Effector memory CD8-positive, alpha-beta T cell (primary cell): ENCODE data around the gene ZSCAN12.
"Not testable (repeated sequence)": the region's sequence is repeated elsewhere in the genome, so short reads cannot be mapped to it uniquely, and the experiment has no call there.

ENCODE experiments used
- ATAC-seq: fragments of 150-1000 bp; cut with Tn5 transposase; replicated peaks from 2 replicates; pipeline ENCODE4 v1.10.0; 2021; ENCODE audit warnings: mild to moderate bottlenecking, moderate library complexity
- DNase-seq, 3 experiments: peaks; one replicate each; pipeline ENCODE4 v3.0.0; 2021
- H3K27ac Mint-ChIP-seq, 2 donors: one replicate each; pipeline ENCODE4 v1.8.0; 2022; ENCODE audit warnings: mild to moderate bottlenecking in 2 of 2, mixed read lengths in 2 of 2, moderate library complexity in 2 of 2
- H3K27me3 Mint-ChIP-seq, 2 donors: one replicate each; pipeline ENCODE4 v1.8.0; 2022; ENCODE audit warnings: mixed read lengths in 2 of 2
- H3K36me3 Mint-ChIP-seq: one replicate; pipeline ENCODE4 v1.8.0; 2022; ENCODE audit warnings: mild to moderate bottlenecking, moderate library complexity, mixed read lengths; ENCODE audit not compliant: insufficient read depth
- H3K4me1 Mint-ChIP-seq, 2 donors: one replicate each; pipeline ENCODE4 v1.8.0; 2022; ENCODE audit warnings: low read depth in 2 of 2, mixed read lengths in 2 of 2
- H3K4me3 Mint-ChIP-seq, 2 donors: one replicate each; pipeline ENCODE4 v1.8.0; 2022; ENCODE audit warnings: mild to moderate bottlenecking in 2 of 2, mixed read lengths in 2 of 2, moderate library complexity in 2 of 2
- H3K9me3 Mint-ChIP-seq, 2 donors: one replicate each; pipeline ENCODE4 v1.8.0; 2022; ENCODE audit warnings: mixed read lengths in 2 of 2

Gene ZSCAN12

DNA sequence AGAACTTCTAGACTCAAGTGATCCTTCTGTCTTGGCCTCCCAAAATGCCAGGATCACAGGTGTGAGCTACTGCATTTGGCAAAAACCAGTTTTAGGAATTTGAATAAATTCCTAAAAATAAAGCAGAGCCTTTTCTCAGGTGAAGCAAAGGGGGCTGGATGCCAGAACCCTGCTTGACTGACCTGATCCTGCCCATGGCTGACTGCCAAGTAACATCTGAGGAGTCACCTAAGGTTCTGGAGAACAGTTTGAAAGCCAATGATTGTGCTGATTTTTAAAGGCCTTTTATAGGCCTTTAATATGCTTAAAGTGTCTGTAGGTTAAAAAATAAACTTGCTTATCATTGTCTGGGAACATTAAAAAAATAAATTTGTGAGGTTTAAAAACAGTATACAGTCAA, 14.1 kb upstream of the ZSCAN12 start:
- Mint-ChIP-seq H3K4me3 (no peak overlapping the region), H3K36me3 (no peaks in the 10 kb centered on the region), H3K9me3 (no peaks in the 10 kb centered on the region), H3K27me3 (peaks cover 31 to 36% of the 10 kb centered on the region in 2 donors), H3K27ac (no peak overlapping the region), H3K4me1 (no peaks in the 10 kb centered on the region)
- DNase-seq (no peak), ATAC-seq (no peak)

GRCh38 chr6:28410767-28411166, 11.2 kb upstream of the ZSCAN12 start:
- no peaks in the 10 kb centered on the region for H3K9me3 Mint-ChIP-seq
- ATAC-seq (no peak), DNase-seq (no peak)
- H3K27me3 Mint-ChIP-seq = peaks cover 52 to 53% of the 10 kb centered on the region in 2 donors
- H3K27ac Mint-ChIP-seq = no peak overlapping the region
- H3K36me3 Mint-ChIP-seq = no peaks in the 10 kb centered on the region
- H3K4me3 Mint-ChIP-seq = no peak overlapping the region
- H3K4me1 Mint-ChIP-seq = no peaks in the 10 kb centered on the region

DNA sequence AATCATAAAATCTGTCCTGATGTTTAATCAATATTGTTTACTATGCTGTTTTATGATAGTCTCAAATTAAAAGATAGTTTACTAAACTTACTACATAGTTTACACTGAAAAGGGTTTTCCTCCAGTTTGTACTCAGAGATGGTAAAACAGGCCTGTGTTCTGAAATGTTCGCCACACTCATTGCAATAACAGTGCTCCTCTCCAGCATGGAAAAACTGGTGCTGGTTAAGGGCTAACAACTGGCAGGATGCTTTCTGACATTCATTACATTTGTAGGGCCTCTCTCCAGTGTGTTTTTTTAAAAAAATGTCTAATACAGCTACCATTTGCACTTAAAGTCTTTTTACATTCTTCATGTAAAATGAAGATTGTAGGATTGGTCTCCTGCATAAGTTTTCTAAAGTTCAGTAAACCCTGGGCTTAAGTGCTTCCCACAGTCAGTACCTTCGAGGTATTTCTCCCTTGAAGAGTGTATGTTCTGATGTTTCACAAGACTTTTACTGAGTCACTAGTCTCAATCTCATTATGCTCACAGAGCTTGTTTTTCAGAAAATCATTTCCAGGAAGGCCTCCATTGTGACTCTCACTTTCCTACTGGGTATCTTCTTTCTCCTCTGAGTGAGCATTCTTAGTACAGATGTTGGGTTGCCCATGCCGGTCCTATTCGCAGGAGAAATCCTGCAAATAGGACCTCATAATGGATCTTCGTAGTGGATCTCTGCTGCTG, 8.7 kb upstream of the ZSCAN12 start:
- no peak for DNase-seq
- Mint-ChIP-seq H3K27me3 (peaks cover 58 to 65% of the 10 kb centered on the region in 2 donors), H3K4me3 (no peak overlapping the region), H3K36me3 (no peaks in the 10 kb centered on the region), H3K27ac (no peak overlapping the region), H3K4me1 (no peaks in the 10 kb centered on the region), H3K9me3 (no peaks in the 10 kb centered on the region)
- no peak for ATAC-seq

DNA sequence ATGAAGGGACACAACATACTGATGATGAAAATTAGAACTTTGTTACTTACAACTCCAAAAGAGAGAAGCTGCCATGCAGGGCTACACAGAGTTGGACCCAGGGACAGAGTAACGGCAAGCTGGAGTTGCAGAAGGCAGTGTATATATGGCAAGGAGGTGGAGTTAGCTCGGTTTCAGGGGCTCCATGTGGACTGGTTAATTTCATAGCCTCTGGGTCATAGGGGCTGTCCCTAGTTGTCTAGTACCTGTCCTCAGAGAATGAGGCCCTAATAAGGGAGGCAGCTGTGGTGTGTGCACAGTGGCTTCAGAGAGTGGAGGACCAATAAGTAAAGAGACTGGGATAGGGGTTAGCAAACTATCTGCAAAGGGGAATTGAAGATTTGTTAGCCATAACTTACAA, 7.9 kb upstream of the ZSCAN12 start:
- H3K27ac Mint-ChIP-seq = no peak overlapping the region
- no peaks in the 10 kb centered on the region for H3K9me3 Mint-ChIP-seq
- H3K4me3 Mint-ChIP-seq = no peak overlapping the region
- H3K27me3 Mint-ChIP-seq = peaks cover 58 to 63% of the 10 kb centered on the region in 2 donors
- H3K4me1 Mint-ChIP-seq = no peaks in the 10 kb centered on the region
- ATAC-seq (no peak), DNase-seq (no peak)
- no peaks in the 10 kb centered on the region for H3K36me3 Mint-ChIP-seq

DNA sequence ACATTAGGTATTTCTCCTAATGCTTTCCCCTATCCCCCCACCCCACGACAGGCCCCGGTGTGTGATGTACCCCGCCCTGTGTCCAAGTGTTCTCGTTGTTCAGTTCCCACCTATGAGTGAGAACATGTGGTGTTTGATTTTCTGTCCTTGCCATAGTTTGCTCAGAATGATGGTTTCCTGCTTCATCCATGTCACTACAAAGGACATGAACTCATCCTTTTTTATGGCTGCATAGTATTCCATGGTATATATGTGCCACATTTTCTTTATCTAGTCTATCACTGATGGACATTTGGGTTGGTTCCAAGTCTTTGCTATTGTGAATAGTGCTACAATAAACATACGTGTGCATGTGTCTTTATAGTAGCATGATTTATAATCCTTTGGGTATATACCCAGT, 4.4 kb upstream of the ZSCAN12 start:
- H3K27ac Mint-ChIP-seq, DNase-seq, H3K9me3 Mint-ChIP-seq, H3K36me3 Mint-ChIP-seq, H3K4me3 Mint-ChIP-seq, ATAC-seq: not testable (repeated sequence)
- peaks cover 7 to 11% of the 10 kb centered on the region in 2 donors for H3K4me1 Mint-ChIP-seq
- peaks cover 50 to 54% of the 10 kb centered on the region in 2 donors for H3K27me3 Mint-ChIP-seq

DNA sequence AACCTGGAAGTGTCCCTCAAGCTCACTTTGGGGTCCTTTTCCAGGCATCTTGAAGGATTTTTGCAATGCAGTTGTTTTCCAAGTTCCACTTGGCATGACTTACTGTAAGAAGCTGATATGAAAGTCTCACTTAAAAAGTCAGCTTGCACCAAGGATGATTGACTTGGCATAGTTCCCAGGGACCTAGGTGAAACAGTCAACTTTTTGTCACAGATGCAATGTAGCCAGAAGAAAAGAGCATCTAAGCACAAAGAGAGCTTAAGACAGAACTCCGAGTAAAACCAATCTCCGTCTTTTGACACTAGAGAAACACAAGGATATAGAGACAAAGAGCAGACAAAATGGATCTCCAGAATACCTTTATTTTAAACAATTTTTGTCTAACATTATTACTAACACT, 2.6 kb upstream of the ZSCAN12 start:
- peaks cover 10% of the 10 kb centered on the region for H3K36me3 Mint-ChIP-seq
- ATAC-seq = no peak
- no peak for DNase-seq
- peaks cover 0 to 8% of the 10 kb centered on the region in 2 donors for H3K9me3 Mint-ChIP-seq
- peaks cover 43 to 50% of the 10 kb centered on the region in 2 donors for H3K27me3 Mint-ChIP-seq
- H3K4me1 Mint-ChIP-seq = peaks cover 18 to 20% of the 10 kb centered on the region in 2 donors
- H3K4me3 Mint-ChIP-seq = no peak overlapping the region
- no peak overlapping the region for H3K27ac Mint-ChIP-seq

GRCh38 chr6:28401172-28401571, 1.6 kb upstream of the ZSCAN12 start:
- ATAC-seq (no peak), DNase-seq (no peak)
- Mint-ChIP-seq H3K4me1 (peaks cover 27 to 29% of the 10 kb centered on the region in 2 donors), H3K27me3 (peaks cover 33 to 41% of the 10 kb centered on the region in 2 donors), H3K27ac (peak overlapping the region in 1 of 2 donors; percentile 94), H3K4me3 (no peak overlapping the region), H3K9me3 (peaks cover 0 to 8% of the 10 kb centered on the region in 2 donors), H3K36me3 (peaks cover 13% of the 10 kb centered on the region)

- peak overlapping the region; percentile 86 to 90 for H3K4me3 Mint-ChIP-seq
- peaks cover 20% of the 10 kb centered on the region for H3K36me3 Mint-ChIP-seq
- H3K27ac Mint-ChIP-seq = peak overlapping the region; percentile 90 to 94
- peaks cover 38 to 39% of the 10 kb centered on the region in 2 donors for H3K4me1 Mint-ChIP-seq
- peaks cover 25 to 35% of the 10 kb centered on the region in 2 donors for H3K27me3 Mint-ChIP-seq
- H3K9me3 Mint-ChIP-seq = peaks cover 0 to 8% of the 10 kb centered on the region in 2 donors
- DNase-seq (no peak), ATAC-seq (no peak)
Observed at GRCh38 chr6:28400122-28400451, 540 bp upstream of the ZSCAN12 start.

DNA sequence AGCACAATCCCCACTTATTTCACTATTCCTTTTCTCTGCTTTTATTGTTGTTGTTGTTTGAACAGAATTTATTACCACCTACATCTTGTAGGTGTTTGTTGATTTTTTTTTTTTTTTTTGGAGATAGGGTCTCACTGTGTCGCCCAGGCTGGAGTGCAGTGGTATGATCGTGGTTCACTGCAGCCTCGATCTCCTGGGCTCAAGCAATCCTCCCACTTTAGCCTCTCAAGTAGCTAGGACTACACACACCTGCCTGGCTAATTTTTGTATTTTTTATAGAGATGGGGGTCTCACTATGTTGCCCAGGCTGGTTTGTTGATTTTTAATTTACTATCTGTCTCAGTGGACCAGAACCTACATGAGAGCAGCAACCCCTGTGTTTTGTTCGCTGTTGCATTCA, 3.6 kb downstream of the ZSCAN12 start:
- no peak overlapping the region for H3K27ac Mint-ChIP-seq
- peaks cover 44 to 57% of the 10 kb centered on the region in 2 donors for H3K4me1 Mint-ChIP-seq
- no peak for ATAC-seq
- H3K4me3 Mint-ChIP-seq = peak overlapping the region in 1 of 2 donors; percentile 5
- H3K9me3 Mint-ChIP-seq = peaks cover 0 to 8% of the 10 kb centered on the region in 2 donors
- no peak for DNase-seq
- peaks cover 45% of the 10 kb centered on the region for H3K36me3 Mint-ChIP-seq
- peaks cover under 1 to 7% of the 10 kb centered on the region in 2 donors for H3K27me3 Mint-ChIP-seq

GRCh38 chr6:28393912-28394662, 5.5 kb downstream of the ZSCAN12 start:
- DNase-seq (no peak), ATAC-seq (no peak)
- Mint-ChIP-seq H3K4me3 (no peak overlapping the region), H3K27me3 (no peaks in the 10 kb centered on the region), H3K4me1 (peaks cover 33 to 50% of the 10 kb centered on the region in 2 donors), H3K27ac (no peak overlapping the region), H3K9me3 (no peaks in the 10 kb centered on the region), H3K36me3 (peaks cover 43% of the 10 kb centered on the region)

DNA sequence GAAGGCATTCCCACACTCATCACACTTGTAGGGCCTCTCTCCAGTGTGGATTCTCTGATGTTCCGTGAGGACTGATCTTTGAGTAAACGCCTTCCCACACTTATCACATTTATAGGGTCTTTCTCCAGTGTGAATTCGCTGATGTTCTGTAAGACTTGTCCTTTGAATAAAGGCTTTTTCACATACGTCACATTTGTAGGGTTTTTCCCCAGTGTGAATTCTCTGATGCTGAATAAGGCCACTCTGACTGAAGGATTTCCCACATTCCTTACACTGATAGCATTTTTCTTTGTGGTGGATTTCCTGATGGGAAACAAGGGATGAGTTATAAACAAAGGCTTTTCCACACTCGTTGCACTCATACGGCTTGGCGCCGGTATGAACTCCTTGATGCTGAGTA, 8.9 kb downstream of the ZSCAN12 start:
- Mint-ChIP-seq H3K27ac (no peak overlapping the region), H3K9me3 (no peaks in the 10 kb centered on the region), H3K4me1 (peaks cover 12 to 34% of the 10 kb centered on the region in 2 donors), H3K4me3 (no peak overlapping the region), H3K27me3 (no peaks in the 10 kb centered on the region), H3K36me3 (peaks cover 35% of the 10 kb centered on the region)
- DNase-seq (no peak), ATAC-seq (no peak)

DNA sequence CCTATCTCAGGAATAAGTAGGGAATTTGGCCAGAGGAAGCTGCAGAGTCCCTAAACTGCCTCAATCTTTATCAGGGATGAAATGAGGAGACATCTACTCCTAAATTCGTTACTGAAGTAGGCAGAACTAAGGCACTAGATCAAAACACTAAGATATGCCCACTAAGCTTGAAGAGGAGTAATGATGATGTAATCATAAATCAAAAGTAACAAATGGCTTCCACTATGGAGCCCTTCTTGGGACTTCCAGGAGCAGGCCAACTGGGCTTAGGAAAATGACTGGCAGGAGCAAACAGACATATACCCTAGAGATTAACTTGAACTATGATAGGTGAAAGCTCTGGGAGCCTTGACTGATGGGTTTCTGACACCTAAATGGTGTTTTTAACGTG, 15.4 kb downstream of the ZSCAN12 start:
- no peaks in the 10 kb centered on the region for H3K9me3 Mint-ChIP-seq
- peaks cover 3 to 9% of the 10 kb centered on the region in 2 donors for H3K4me1 Mint-ChIP-seq
- H3K4me3 Mint-ChIP-seq = no peak overlapping the region
- peaks cover 14% of the 10 kb centered on the region for H3K36me3 Mint-ChIP-seq
- no peak for ATAC-seq
- H3K27me3 Mint-ChIP-seq = no peaks in the 10 kb centered on the region
- DNase-seq = no peak
- H3K27ac Mint-ChIP-seq = no peak overlapping the region

- Mint-ChIP-seq H3K4me3 (peak overlapping the region in 1 of 2 donors; percentile 22), H3K4me1 (peaks cover 3 to 8% of the 10 kb centered on the region in 2 donors)
- DNase-seq = peak in 1 of 3 experiments; percentile 5
Observed at GRCh38 chr6:28383235-28384142, 16.1 kb downstream of the ZSCAN12 start.

More at GRCh38 chr6:28383235-28384142, 16.1 kb downstream of the ZSCAN12 start:
- Mint-ChIP-seq H3K27me3 (no peaks in the 10 kb centered on the region), H3K27ac (no peak overlapping the region), H3K36me3 (peaks cover 14% of the 10 kb centered on the region), H3K9me3 (no peaks in the 10 kb centered on the region)
- peak; percentile 58 for ATAC-seq
